Spleen (tissue), 11 donors: Measurements from ENCODE around the gene MOK. TPM values are rescaled to one million over a fixed set of nuclear protein-coding genes. Genes with fewer than 3 reads are reported as not detected.
"Not testable (repeated sequence)": the region's sequence is repeated elsewhere in the genome, so short reads cannot be mapped to it uniquely, and the experiment has no call there.

Experiments
- DNase-seq: peaks from one replicate; pipeline ENCODE4 v3.0.0-alpha.2; 2020
- H3K27ac ChIP-seq, 8 donors: fragments of 200-600 bp; sonication (generic) in 7 of 8; 1 replicate in 4 of 8; 2 replicates in 4 of 8; pipeline versions ENCODE4 v1.5.0 to v1.8.0; 2016 to 2021; ENCODE audit warnings: inconsistent platforms in 4 of 8, mild to moderate bottlenecking in 4 of 8, moderate library complexity in 1 of 8
- H3K27me3 ChIP-seq, 7 donors: fragments of 200-600 bp; sonication (generic) in 6 of 7; replicated peaks in 1 of 7; 1 replicate in 4 of 7; 2 replicates in 3 of 7; pipeline versions ENCODE4 v1.5.0 to v1.8.0; 2016 to 2021; ENCODE audit warnings: inconsistent platforms in 3 of 7, mild to moderate bottlenecking in 1 of 7
- H3K36me3 ChIP-seq, 6 donors: fragments of 200-600 bp; sonication (generic) in 5 of 6; 1 replicate in 4 of 6; 2 replicates in 2 of 6; pipeline versions ENCODE4 v1.5.0 to v1.8.0; 2016 to 2021; ENCODE audit warnings: inconsistent platforms in 2 of 6
- H3K4me1 ChIP-seq, 6 donors: fragments of 200-600 bp; sonication (generic) in 5 of 6; 1 replicate in 3 of 6; 2 replicates in 3 of 6; pipeline versions ENCODE4 v1.5.0 to v1.8.0; 2016 to 2021; ENCODE audit warnings: inconsistent platforms in 3 of 6
- H3K4me3 ChIP-seq, 8 donors: fragments of 200-600 bp; sonication (generic) in 7 of 8; 1 replicate in 4 of 8; 2 replicates in 4 of 8; pipeline versions ENCODE4 v1.5.0 to v1.8.0; 2016 to 2021; ENCODE audit warnings: inconsistent platforms in 4 of 8, mild to moderate bottlenecking in 4 of 8, moderate library complexity in 2 of 8
- H3K9me3 ChIP-seq, 8 donors: fragments of 200-600 bp; sonication (generic) in 7 of 8; 1 replicate in 4 of 8; 2 replicates in 4 of 8; pipeline versions ENCODE4 v1.5.0 to v1.8.0; 2016 to 2021; ENCODE audit warnings: inconsistent platforms in 4 of 8
- POLR2A ChIP-seq, 3 donors: fragments of 450-650 bp; IDR thresholded peaks; one replicate each; pipeline ENCODE4 v1.5.1; 2017; ENCODE audit warnings: antibody characterized with exemption in 3 of 3, mild to moderate bottlenecking in 1 of 3
- POLR2AphosphoS5 ChIP-seq, 3 donors: sonication (generic); formaldehyde crosslinking; IDR thresholded peaks; one replicate each; pipeline ENCODE4 v1.5.1; 2017; ENCODE audit warnings: antibody characterized with exemption in 3 of 3
- WGBS, 5 donors: extraction: QIAGEN DNeasy Blood & Tissue Kit in 3 of 5; methylation state at CpG; one replicate each; pipeline versions ENCODE4 v1.1.5 to v1.1.7; 2013 to 2018; 5-methylcytosine and 5-hydroxymethylcytosine counted together
- intact Hi-C: fragments of 100-400 bp; cut with DNase I; formaldehyde crosslinking; loops from one replicate; pipeline ENCODE4 v1.15.0; 2023; ENCODE audit warnings: low total_unique reads
- polyA plus RNA-seq, 3 donors: library from polyadenylated mRNA; stranded (reverse); fragments of 200-250 nt; gene quantifications; one replicate each; pipeline ENCODE4 v1.2.1, GENCODE V29; 2013
- total RNA-seq, 7 donors: library from RNA; depleted of rRNA in 3 of 7; stranded (reverse); fragments of >200 nt in 3 of 7; fragmentation: NEBNext Ultra II Directional in 4 of 7; extraction: Animal tissue kit (Norgen Biotek cat#: 25700) in 4 of 7; gene quantifications; one replicate each; pipeline versions ENCODE4 v1.1.0 to v1.2.1, GENCODE V29; 2016 to 2021
- TF ChIP-seq, protein P1 (sequence below), 11 experiments: fragments of 200-600 bp in 7 of 11; fragments of 450-650 bp in 4 of 11; sonication (generic) in 4 of 11; IDR thresholded peaks in 8 of 11; conservative IDR thresholded peaks in 3 of 11; 1 replicate in 7 of 11; 2 replicates in 4 of 11; pipeline versions ENCODE4 v1.4.0 to v1.8.0; 2016 to 2021; ENCODE audit warnings: antibody characterized with exemption in 11 of 11, inconsistent platforms in 4 of 11, mild to moderate bottlenecking in 1 of 11
- donor health status: healthy with polysubstance abuse.
- donor health status: DM: no; HTN: no; CAD: no; lungs with moderate emphysema.
- donor health status: DM: no; HTN: no; CAD: no.
- donor health status: Bipolar disorder and iron deficiency.
- donor health status: healthy.
- donor health status: DM: no; HTN: no; CAD: no.
- donor health status: DM: yes; HTN: yes; CAD: no.

Gene MOK
- total and polyA plus RNA-seq, 10 donors = 4.1 to 12.2 (median 9.9) TPM

DNA sequence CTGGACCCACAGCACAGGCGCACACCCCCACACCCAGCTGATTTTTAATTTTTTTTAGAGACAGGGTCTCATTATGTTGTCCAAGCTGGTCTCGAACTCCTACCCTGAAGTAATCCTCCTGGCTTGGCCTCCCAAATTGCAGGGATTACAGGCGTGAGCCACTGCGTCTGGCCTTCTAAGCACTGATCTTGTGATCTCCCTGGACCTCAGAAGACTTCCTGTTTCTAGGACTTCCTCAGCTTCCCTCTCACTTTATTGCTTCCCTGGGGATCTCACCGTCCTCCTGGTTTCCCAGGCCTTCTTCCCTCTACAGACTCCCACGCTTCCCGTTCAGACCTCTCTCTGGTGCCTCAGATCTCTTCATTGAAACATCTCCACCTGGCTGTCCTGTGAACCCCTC, 28.4 kb upstream of the MOK start:
- intact Hi-C loops = no loop called here
- whole genome bisulfite sequencing, 5 donors = 67 to 89% (median 83%) methylated on average over 7 of the region's 7 CpGs
- H3K36me3 ChIP-seq = peaks cover 0 to 72% (median 37%) of the 10 kb centered on the region in 6 donors

DNA sequence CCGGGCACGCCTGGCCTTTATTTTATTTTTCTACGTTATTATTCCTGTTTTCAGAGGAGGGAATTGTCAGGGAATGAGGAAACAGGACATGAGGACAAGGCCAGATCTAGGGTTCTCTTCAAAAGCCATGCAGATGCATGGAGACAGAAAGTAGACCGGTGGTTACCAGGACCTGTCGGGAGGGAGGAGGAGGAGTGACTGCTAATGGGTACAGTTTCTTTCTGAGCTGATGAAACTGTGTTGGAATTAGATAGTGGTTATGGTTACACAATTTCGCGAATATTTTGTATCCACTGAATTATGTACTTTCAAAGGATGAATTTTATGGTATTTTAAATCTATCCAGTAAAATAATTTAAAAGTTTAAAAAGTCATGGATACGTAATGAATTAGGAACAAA, 25.8 kb upstream of the MOK start:
- H3K27me3 ChIP-seq = no peaks in the 10 kb centered on the region
- peaks cover 0 to 61% (median 34%) of the 10 kb centered on the region in 6 donors for H3K36me3 ChIP-seq
- 72 to 89% (median 87%) methylated on average over 8 of the region's 8 CpGs for WGBS, 5 donors
- no peaks in the 10 kb centered on the region for H3K9me3 ChIP-seq
- TF ChIP-seq, protein P1, sequence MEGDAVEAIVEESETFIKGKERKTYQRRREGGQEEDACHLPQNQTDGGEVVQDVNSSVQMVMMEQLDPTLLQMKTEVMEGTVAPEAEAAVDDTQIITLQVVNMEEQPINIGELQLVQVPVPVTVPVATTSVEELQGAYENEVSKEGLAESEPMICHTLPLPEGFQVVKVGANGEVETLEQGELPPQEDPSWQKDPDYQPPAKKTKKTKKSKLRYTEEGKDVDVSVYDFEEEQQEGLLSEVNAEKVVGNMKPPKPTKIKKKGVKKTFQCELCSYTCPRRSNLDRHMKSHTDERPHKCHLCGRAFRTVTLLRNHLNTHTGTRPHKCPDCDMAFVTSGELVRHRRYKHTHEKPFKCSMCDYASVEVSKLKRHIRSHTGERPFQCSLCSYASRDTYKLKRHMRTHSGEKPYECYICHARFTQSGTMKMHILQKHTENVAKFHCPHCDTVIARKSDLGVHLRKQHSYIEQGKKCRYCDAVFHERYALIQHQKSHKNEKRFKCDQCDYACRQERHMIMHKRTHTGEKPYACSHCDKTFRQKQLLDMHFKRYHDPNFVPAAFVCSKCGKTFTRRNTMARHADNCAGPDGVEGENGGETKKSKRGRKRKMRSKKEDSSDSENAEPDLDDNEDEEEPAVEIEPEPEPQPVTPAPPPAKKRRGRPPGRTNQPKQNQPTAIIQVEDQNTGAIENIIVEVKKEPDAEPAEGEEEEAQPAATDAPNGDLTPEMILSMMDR (IDR thresholded peaks at IDR 0.05 in 8 of 11, conservative IDR thresholded peaks at IDR 0.05 in 3 of 11) = no peak
- no peak for TF ChIP-seq POLR2A (IDR thresholded peaks at IDR 0.05)
- no peak for TF ChIP-seq POLR2AphosphoS5 (IDR thresholded peaks at IDR 0.05)
- H3K27ac ChIP-seq = no peak overlapping the region
- no peak overlapping the region for H3K4me3 ChIP-seq
- intact Hi-C loops = no loop called here
- DNase-seq = no peak
- peaks cover 0 to 8% (median 0%) of the 10 kb centered on the region in 6 donors for H3K4me1 ChIP-seq

More for the DNA sequence above, 28.4 kb upstream of the MOK start:
- no peak for TF ChIP-seq POLR2AphosphoS5 (IDR thresholded peaks at IDR 0.05)
- TF ChIP-seq, protein P1 (IDR thresholded peaks at IDR 0.05 in 8 of 11, conservative IDR thresholded peaks at IDR 0.05 in 3 of 11) = no peak
- no peak for TF ChIP-seq POLR2A (IDR thresholded peaks at IDR 0.05)
- peak overlapping the region in 2 of 8 donors; percentile 19 to 26 for H3K27ac ChIP-seq
- no peaks in the 10 kb centered on the region for H3K9me3 ChIP-seq
- H3K4me1 ChIP-seq = peaks cover 0 to 8% (median 0%) of the 10 kb centered on the region in 6 donors
- H3K4me3 ChIP-seq = no peak overlapping the region
- no peak for DNase-seq
- no peaks in the 10 kb centered on the region for H3K27me3 ChIP-seq

DNA sequence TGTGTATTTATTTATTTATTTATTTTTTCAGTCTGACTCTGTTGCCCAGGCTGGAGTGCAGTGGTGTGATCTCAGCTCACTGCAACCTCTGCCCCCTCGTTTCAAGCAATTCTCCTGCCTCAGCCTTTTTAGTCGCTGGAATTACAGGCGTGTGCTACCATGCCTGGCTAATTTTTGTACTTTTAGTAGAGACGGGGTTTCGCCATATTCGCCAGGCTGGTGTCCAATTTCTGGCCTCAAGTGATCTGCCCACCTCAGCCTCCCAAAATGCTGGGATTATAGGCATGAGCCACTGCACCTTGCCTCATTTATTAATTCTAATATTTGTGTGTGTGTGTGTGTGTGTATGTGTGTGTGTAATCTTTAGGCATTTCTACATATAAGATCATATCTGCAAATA, 24.4 kb upstream of the MOK start:
- H3K27me3 ChIP-seq, intact Hi-C loops: not testable (repeated sequence)

DNA sequence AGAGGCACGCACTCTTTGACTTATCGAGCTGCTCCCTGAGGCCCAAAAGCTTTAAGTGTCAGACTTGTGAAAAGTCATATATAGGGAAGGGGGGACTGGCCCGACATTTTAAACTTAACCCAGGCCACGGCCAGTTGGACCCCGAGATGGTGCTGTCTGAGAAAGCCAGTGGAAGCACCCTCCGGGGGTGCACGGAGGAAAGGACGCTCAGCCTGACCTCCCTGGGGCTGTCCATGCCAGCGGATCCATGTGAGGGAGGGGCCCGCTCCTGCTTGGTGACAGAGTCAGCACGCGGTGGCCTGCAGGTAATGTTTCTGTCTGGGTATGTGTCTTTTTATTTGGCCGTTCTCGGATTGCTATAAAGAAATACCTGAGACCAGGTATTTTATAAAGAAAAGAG, 21.6 kb upstream of the MOK start:
- TF ChIP-seq, protein P1 (IDR thresholded peaks at IDR 0.05 in 8 of 11, conservative IDR thresholded peaks at IDR 0.05 in 3 of 11) = no peak
- TF ChIP-seq POLR2A (IDR thresholded peaks at IDR 0.05) (no peak), POLR2AphosphoS5 (IDR thresholded peaks at IDR 0.05) (no peak)
- 91 to 97% (median 94%) methylated on average over 14 of the region's 14 CpGs for WGBS, 5 donors
- peak; percentile 51 for DNase-seq
- intact Hi-C loops = no loop called here
- H3K27ac ChIP-seq = no peak overlapping the region
- peaks cover 0 to 19% (median 0%) of the 10 kb centered on the region in 6 donors for H3K4me1 ChIP-seq
- no peaks in the 10 kb centered on the region for H3K27me3 ChIP-seq
- H3K36me3 ChIP-seq = peaks cover 0 to 31% (median 13%) of the 10 kb centered on the region in 6 donors
- H3K4me3 ChIP-seq = no peak overlapping the region
- no peaks in the 10 kb centered on the region for H3K9me3 ChIP-seq

More for the DNA sequence above, 24.4 kb upstream of the MOK start:
- not testable (repeated sequence) for H3K27ac ChIP-seq, DNase-seq, H3K4me3 ChIP-seq, H3K9me3 ChIP-seq, H3K4me1 ChIP-seq
- WGBS, 5 donors = 90 to 96% (median 93%) methylated on average over 6 of the region's 6 CpGs
- H3K36me3 ChIP-seq = peaks cover 0 to 51% (median 24%) of the 10 kb centered on the region in 6 donors
